ENCODE measurements around the gene TDRD10. TPM values are rescaled to one million over a fixed set of nuclear protein-coding genes. Genes with fewer than 3 reads are reported as not detected.

Gene TDRD10
- total RNA-seq, 2 donors from 2014 or later = 0.85 to 1.8 TPM

DNA sequence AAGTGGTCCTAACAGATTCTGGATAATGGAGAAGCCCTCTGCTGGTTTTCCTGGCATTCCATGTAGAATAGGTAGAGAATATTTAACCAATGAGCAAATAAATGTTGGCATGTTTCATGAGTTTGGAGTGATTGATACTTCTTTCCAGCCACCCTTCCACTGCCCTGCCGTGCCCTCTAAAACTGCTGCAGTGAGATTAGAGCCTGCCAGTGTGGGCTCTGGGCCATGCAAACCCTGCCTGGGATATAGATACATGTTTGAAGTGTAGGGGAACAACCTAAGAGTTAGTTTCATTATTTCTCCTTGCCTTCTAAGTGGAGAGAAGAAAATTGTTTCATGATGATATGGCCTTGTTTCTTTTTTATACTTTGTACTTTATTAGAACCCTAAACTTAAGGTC lies 46.0 kb downstream of the TDRD10 start:
- Histone ChIP-seq H3K36me3 (peaks cover 39% of the 10 kb centered on the region), H3K27ac (peak overlapping the region in 1 of 2 donors; percentile 3), H3K9me3 (no peaks in the 10 kb centered on the region), H3K4me3 (no peak overlapping the region), H3K27me3 (no peaks in the 10 kb centered on the region), H3K4me1 (peaks cover 0 to 15% of the 10 kb centered on the region in 2 donors)
- TF ChIP-seq, protein P1, sequence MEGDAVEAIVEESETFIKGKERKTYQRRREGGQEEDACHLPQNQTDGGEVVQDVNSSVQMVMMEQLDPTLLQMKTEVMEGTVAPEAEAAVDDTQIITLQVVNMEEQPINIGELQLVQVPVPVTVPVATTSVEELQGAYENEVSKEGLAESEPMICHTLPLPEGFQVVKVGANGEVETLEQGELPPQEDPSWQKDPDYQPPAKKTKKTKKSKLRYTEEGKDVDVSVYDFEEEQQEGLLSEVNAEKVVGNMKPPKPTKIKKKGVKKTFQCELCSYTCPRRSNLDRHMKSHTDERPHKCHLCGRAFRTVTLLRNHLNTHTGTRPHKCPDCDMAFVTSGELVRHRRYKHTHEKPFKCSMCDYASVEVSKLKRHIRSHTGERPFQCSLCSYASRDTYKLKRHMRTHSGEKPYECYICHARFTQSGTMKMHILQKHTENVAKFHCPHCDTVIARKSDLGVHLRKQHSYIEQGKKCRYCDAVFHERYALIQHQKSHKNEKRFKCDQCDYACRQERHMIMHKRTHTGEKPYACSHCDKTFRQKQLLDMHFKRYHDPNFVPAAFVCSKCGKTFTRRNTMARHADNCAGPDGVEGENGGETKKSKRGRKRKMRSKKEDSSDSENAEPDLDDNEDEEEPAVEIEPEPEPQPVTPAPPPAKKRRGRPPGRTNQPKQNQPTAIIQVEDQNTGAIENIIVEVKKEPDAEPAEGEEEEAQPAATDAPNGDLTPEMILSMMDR (IDR thresholded peaks at IDR 0.05) = no peak
- DNase-seq (ENCODE audit: low spot score) = no peak

DNA sequence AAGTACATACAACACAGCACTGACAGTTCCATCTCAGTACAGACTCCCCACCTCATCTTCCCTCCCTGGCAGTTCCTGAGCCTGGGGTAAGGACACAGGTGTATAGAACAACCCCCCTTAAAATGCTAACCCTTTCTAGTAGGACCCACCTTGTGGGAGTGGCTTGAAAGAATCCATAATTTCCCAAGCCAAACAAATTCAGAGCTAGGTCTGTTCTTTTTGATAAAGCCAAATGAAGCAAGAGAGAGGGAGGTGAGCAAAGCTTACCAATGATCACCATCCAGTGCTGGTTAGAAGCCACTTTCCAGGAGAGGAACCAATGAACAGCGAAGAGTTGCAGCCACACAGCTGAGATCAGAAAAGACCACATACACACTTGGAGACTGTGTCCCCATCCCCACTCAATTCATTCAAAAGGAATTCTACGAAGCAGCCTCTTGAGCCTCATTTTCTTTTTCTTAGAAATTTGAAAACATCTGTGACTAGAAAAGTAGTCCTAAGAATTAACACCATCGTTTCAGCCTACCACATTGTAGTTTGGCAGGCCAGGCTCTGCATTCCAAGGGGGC lies 47.3 kb downstream of the TDRD10 start:
- DNase-seq (ENCODE audit: low spot score) = no peak
- Histone ChIP-seq H3K27ac (no peak overlapping the region), H3K4me1 (peaks cover 0 to 15% of the 10 kb centered on the region in 2 donors), H3K9me3 (no peaks in the 10 kb centered on the region), H3K4me3 (no peak overlapping the region), H3K27me3 (no peaks in the 10 kb centered on the region), H3K36me3 (peaks cover 51% of the 10 kb centered on the region)
- TF ChIP-seq, protein P1 (IDR thresholded peaks at IDR 0.05) = no peak

DNA sequence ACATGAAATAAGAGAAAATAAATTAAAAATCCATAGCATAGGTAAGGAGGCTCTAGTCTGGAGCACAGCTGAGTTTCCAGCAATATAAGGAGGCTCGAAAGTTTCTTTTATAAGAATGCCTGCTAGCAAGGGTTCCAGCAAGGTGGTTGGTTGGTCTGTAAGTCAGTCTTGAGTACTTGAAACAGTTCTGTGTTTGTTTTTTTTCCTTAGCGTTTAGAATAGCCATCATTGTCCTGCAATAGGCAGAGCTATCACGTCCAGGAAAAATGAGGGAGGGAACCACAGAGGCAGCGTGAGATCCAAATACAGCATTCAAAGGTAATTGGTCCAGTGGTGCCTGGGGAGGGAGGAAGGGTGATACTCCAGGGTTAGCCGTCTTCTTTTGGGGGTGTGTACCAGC lies 48.1 kb downstream of the TDRD10 start:
- DNase-seq (ENCODE audit: low spot score) = no peak
- H3K4me3 ChIP-seq = no peak overlapping the region
- H3K36me3 ChIP-seq = peaks cover 59% of the 10 kb centered on the region
- peaks cover 0 to 15% of the 10 kb centered on the region in 2 donors for H3K4me1 ChIP-seq
- H3K27ac ChIP-seq = no peak overlapping the region
- TF ChIP-seq, protein P1 (IDR thresholded peaks at IDR 0.05) = no peak
- no peaks in the 10 kb centered on the region for H3K9me3 ChIP-seq
- no peaks in the 10 kb centered on the region for H3K27me3 ChIP-seq

DNA sequence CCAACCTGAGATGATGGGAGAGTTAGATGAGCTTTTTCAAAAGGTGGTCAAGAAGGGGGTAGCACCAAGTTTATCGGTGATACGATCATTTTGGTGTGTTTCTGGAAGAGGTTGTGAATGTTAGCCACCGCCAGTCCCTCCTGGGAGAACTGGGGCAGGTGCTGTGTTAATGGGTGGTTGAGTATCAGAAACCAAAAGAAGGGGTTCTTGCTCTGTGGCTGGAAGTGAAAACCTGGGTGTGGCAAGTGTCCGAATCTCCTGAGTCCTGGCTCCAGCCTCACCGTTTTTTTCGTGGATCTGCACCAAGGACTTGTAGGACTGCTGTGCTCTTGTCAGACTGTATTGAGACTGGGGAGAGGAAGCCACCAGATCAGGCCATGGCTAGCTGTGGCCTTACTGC lies 48.6 kb downstream of the TDRD10 start:
- H3K27ac ChIP-seq = no peak overlapping the region
- peaks cover 0 to 19% of the 10 kb centered on the region in 2 donors for H3K4me1 ChIP-seq
- no peaks in the 10 kb centered on the region for H3K9me3 ChIP-seq
- peaks cover 65% of the 10 kb centered on the region for H3K36me3 ChIP-seq
- TF ChIP-seq, protein P1 (IDR thresholded peaks at IDR 0.05) = no peak
- DNase-seq (ENCODE audit: low spot score) = no peak
- no peaks in the 10 kb centered on the region for H3K27me3 ChIP-seq
- H3K4me3 ChIP-seq = no peak overlapping the region

DNA sequence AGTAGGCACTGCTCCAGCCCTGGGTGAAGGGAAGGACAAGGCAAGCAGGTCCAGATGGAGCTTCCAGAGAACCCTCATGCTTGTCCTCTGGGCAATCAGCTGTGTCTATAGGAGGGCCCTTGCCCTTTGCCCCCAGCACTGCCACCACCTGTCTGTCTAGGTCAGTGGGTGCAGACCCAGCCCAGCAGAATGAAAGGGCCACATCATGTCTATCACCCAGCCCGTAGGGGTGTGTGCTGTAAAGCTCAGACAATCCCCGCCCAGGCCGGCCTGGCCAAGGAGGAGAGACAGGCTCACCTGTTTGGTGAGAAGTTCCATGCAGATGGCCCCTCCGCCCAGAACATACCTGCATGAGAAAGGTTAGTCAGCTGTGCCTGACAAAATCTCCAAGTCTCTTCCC lies 49.5 kb downstream of the TDRD10 start:
- H3K36me3 ChIP-seq = peaks cover 66% of the 10 kb centered on the region
- H3K27ac ChIP-seq = no peak overlapping the region
- no peak overlapping the region for H3K4me3 ChIP-seq
- peaks cover 0 to 27% of the 10 kb centered on the region in 2 donors for H3K4me1 ChIP-seq
- no peaks in the 10 kb centered on the region for H3K9me3 ChIP-seq
- no peaks in the 10 kb centered on the region for H3K27me3 ChIP-seq
- TF ChIP-seq, protein P1 (IDR thresholded peaks at IDR 0.05) = no peak
- no peak for DNase-seq (ENCODE audit: low spot score)

DNA sequence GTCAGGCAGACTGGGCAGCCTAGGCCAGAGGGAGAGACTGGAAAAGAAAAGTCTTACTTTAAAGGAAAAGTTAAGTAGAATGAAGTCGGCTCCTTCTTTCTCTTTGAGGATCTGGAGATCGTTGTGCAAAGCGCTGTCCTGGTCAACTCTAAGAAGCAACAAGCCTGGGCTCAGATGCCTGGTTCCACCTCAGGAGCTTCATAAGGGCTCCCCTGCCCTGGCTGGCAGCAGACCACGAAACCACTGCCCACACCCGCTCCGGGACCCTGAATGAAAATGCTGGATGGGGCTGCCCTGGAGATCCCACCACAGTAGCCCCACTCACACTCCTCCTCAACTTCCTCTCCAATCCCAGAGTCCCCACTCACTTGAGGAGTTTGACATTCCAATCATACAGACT lies 50.0 kb downstream of the TDRD10 start:
- no peak overlapping the region for H3K27ac ChIP-seq

More for the DNA sequence above, 50.0 kb downstream of the TDRD10 start:
- H3K4me1 ChIP-seq = peaks cover 0 to 33% of the 10 kb centered on the region in 2 donors
- TF ChIP-seq, protein P1 (IDR thresholded peaks at IDR 0.05) = no peak
- H3K27me3 ChIP-seq = no peaks in the 10 kb centered on the region
- H3K4me3 ChIP-seq = no peak overlapping the region
- H3K9me3 ChIP-seq = no peaks in the 10 kb centered on the region
- DNase-seq (ENCODE audit: low spot score) = no peak
- H3K36me3 ChIP-seq = peaks cover 66% of the 10 kb centered on the region

Data from right atrium auricular region (tissue), 2 donors.